Stimulated activated memory B cell treated with anti-CD40 and anti-IgM and Interleukin-4, amounts not matched to agents 10 μg/mL and 1 μg/mL and 100 μg/mL, for 72 hours (primary cell): Measurements from ENCODE around the gene IL37.

Experiments used
- ATAC-seq: fragments of 150-1000 bp; cut with Tn5 transposase; 2 replicates; pipeline ENCODE4 v1.10.0; 2021
- H3K27ac Mint-ChIP-seq: one replicate; pipeline ENCODE4 v1.8.0; 2022; ENCODE audit warnings: mild to moderate bottlenecking, mixed read lengths
- H3K27me3 Mint-ChIP-seq: one replicate; pipeline ENCODE4 v1.8.0; 2022; ENCODE audit warnings: mixed read lengths
- H3K36me3 Mint-ChIP-seq: one replicate; pipeline ENCODE4 v1.8.0; 2022; ENCODE audit warnings: mixed read lengths
- H3K4me1 Mint-ChIP-seq: one replicate; pipeline ENCODE4 v1.8.0; 2022; ENCODE audit warnings: mixed read lengths
- H3K4me3 Mint-ChIP-seq: one replicate; pipeline ENCODE4 v1.8.0; 2022; ENCODE audit warnings: mild to moderate bottlenecking, moderate library complexity, mixed read lengths
- H3K9me3 Mint-ChIP-seq: one replicate; pipeline ENCODE4 v1.8.0; 2022; ENCODE audit warnings: mixed read lengths

IL37 gene

GRCh38 chr2:112954364-112954763 lies 43.4 kb downstream of the IL37 start:
- H3K4me1 Mint-ChIP-seq, result no peaks in the 10 kb centered on the region

GRCh38 chr2:112957511-112957910 lies 46.5 kb downstream of the IL37 start:
- H3K27me3 Mint-ChIP-seq, result peaks cover 6% of the 10 kb centered on the region
- H3K36me3 Mint-ChIP-seq, result no peaks in the 10 kb centered on the region
- no peaks in the 10 kb centered on the region for H3K9me3 Mint-ChIP-seq
- no peak overlapping the region for H3K4me3 Mint-ChIP-seq
- H3K4me1 Mint-ChIP-seq, result no peaks in the 10 kb centered on the region
- ATAC-seq, result no peak
- H3K27ac Mint-ChIP-seq, result no peak overlapping the region

More at GRCh38 chr2:112954364-112954763, 43.4 kb downstream of the IL37 start:
- Mint-ChIP-seq H3K36me3 (no peaks in the 10 kb centered on the region), H3K4me3 (no peak overlapping the region), H3K27ac (no peak overlapping the region), H3K27me3 (peaks cover 8% of the 10 kb centered on the region), H3K9me3 (no peaks in the 10 kb centered on the region)
- ATAC-seq, result no peak

GRCh38 chr2:112958428-112959108 lies 47.6 kb downstream of the IL37 start:
- no peaks in the 10 kb centered on the region for H3K9me3 Mint-ChIP-seq
- ATAC-seq, result peak; percentile 71
- H3K27me3 Mint-ChIP-seq, result no peaks in the 10 kb centered on the region
- no peaks in the 10 kb centered on the region for H3K4me1 Mint-ChIP-seq
- no peak overlapping the region for H3K27ac Mint-ChIP-seq
- H3K4me3 Mint-ChIP-seq, result no peak overlapping the region
- no peaks in the 10 kb centered on the region for H3K36me3 Mint-ChIP-seq

GRCh38 chr2:112959109-112959812 lies 48.3 kb downstream of the IL37 start:
- Mint-ChIP-seq H3K4me1 (no peaks in the 10 kb centered on the region), H3K4me3 (no peak overlapping the region), H3K36me3 (no peaks in the 10 kb centered on the region), H3K27me3 (no peaks in the 10 kb centered on the region), H3K27ac (no peak overlapping the region), H3K9me3 (no peaks in the 10 kb centered on the region)
- ATAC-seq, result no peak

GRCh38 chr2:112960230-112960825 lies 49.4 kb downstream of the IL37 start:
- H3K9me3 Mint-ChIP-seq, result no peaks in the 10 kb centered on the region
- no peaks in the 10 kb centered on the region for H3K36me3 Mint-ChIP-seq

GRCh38 chr2:112962308-112963175 lies 51.6 kb downstream of the IL37 start:
- H3K27ac Mint-ChIP-seq, result no peak overlapping the region
- H3K9me3 Mint-ChIP-seq, result no peaks in the 10 kb centered on the region
- no peaks in the 10 kb centered on the region for H3K27me3 Mint-ChIP-seq
- ATAC-seq, result no peak
- H3K4me1 Mint-ChIP-seq, result no peaks in the 10 kb centered on the region
- no peaks in the 10 kb centered on the region for H3K36me3 Mint-ChIP-seq
- H3K4me3 Mint-ChIP-seq, result no peak overlapping the region

More at GRCh38 chr2:112960230-112960825, 49.4 kb downstream of the IL37 start:
- no peak for ATAC-seq
- no peaks in the 10 kb centered on the region for H3K4me1 Mint-ChIP-seq
- no peak overlapping the region for H3K27ac Mint-ChIP-seq
- H3K27me3 Mint-ChIP-seq, result no peaks in the 10 kb centered on the region
- H3K4me3 Mint-ChIP-seq, result no peak overlapping the region

- Mint-ChIP-seq H3K27me3 (peaks cover 14% of the 10 kb centered on the region), H3K9me3 (no peaks in the 10 kb centered on the region), H3K27ac (no peak overlapping the region), H3K36me3 (no peaks in the 10 kb centered on the region), H3K4me1 (no peaks in the 10 kb centered on the region), H3K4me3 (no peak overlapping the region)
- ATAC-seq, result no peak
Observed at GRCh38 chr2:112967023-112967422, 56.1 kb downstream of the IL37 start.
